GM10248 (cell line): ENCODE results near the gene BST1.

Experiments used
- CTCF ChIA-PET: fragments of 300-600 bp; sonication (Branson Sonifier 250); formaldehyde crosslinking; extraction: SDS; loops from one replicate; lab custom pipeline; 2021; ENCODE audit warnings: antibody characterized with exemption; lab: Yijun Ruan, JAX
- POLR2A ChIA-PET: fragments of 350-650 bp; sonication (Branson Sonifier 250); formaldehyde crosslinking; extraction: SDS; loops from one replicate; lab custom pipeline; 2020; ENCODE audit warnings: antibody characterized with exemption; lab: Yijun Ruan, JAX
- DNase-seq: peaks from one replicate; pipeline ENCODE4 v3.0.0; 2012; ENCODE audit errors: extremely low spot score
- TF ChIP-seq, protein P1 (sequence below): IDR thresholded peaks from 2 replicates; pipeline ENCODE4 v1.5.1; 2012; ENCODE audit warnings: mild to moderate bottlenecking, low read depth; ENCODE audit errors: extremely low read depth, missing control alignments, control extremely low read depth

Gene BST1

DNA sequence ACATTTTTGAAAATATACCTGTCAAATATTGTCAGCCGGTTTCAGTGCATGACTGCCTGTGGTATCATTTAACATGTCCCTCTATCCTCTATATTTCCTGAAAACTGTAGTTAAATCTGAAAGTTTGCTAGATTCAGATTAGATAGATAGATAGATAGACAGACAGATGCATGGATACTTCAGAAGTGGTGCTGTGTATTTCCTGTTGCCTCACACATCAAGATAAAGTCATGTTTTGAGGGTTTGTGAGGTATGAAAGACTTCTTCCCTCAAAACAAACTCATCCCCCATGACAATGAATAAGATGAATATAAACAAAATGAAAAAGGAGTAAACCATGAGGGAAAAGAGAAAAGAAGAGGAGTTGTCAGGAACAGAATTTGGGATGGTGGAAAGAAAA is 6.0 kb upstream of the BST1 start:
- CTCF ChIA-PET = no interaction called here
- POLR2A ChIA-PET = no interaction called here
- no peak for DNase-seq
- TF ChIP-seq, protein P1, sequence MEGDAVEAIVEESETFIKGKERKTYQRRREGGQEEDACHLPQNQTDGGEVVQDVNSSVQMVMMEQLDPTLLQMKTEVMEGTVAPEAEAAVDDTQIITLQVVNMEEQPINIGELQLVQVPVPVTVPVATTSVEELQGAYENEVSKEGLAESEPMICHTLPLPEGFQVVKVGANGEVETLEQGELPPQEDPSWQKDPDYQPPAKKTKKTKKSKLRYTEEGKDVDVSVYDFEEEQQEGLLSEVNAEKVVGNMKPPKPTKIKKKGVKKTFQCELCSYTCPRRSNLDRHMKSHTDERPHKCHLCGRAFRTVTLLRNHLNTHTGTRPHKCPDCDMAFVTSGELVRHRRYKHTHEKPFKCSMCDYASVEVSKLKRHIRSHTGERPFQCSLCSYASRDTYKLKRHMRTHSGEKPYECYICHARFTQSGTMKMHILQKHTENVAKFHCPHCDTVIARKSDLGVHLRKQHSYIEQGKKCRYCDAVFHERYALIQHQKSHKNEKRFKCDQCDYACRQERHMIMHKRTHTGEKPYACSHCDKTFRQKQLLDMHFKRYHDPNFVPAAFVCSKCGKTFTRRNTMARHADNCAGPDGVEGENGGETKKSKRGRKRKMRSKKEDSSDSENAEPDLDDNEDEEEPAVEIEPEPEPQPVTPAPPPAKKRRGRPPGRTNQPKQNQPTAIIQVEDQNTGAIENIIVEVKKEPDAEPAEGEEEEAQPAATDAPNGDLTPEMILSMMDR = no peak

DNA sequence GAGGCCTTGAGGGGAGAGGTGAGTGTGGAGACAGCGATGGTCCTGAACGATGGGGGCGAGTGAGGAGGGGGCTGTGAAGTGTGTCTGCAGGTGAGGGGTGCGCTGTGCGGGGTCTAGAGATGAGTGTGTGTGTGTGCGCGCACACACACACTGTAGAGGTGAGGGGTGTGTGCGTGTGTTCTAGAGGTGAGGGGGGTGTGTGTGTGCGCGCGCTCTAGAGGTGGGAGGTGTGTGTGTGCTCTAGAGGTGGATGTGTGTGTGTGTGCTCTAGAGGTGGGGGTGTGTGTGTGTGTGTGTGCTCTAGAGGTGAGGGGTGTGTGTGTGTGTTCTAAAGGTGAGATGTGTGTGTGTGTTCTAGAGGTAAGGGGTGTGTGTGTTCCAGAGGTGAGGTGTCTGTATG is 574 bp downstream of the BST1 start:
- ChIA-PET CTCF (no interaction called here), POLR2A (no interaction called here)
- TF ChIP-seq, protein P1 = no peak
- DNase-seq = no peak

GRCh38 chr4:15704129-15704528 is 1.3 kb downstream of the BST1 start:
- CTCF ChIA-PET = no interaction called here
- TF ChIP-seq, protein P1 = no peak
- no peak for DNase-seq
- POLR2A ChIA-PET = no interaction called here

- POLR2A ChIA-PET = no interaction called here
- TF ChIP-seq, protein P1 = no peak
Observed at GRCh38 chr4:15706646-15707362, 3.9 kb downstream of the BST1 start.

DNA sequence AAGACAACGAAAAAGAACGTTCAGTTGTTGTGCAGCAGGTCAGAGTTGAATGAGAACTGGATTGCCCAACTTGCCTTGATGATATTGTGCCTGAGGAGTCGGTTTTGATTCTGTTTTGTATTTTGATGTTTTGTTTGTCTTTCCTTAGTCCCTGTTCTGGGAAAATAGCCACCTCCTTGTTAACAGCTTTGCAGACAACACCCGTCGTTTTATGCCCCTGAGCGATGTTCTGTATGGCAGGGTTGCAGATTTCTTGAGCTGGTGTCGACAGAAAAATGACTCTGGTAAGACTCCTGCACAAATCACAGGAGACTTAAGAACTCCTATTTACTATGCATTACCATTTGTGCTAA is 4.5 kb downstream of the BST1 start:
- CTCF ChIA-PET = no interaction called here
- POLR2A ChIA-PET = no interaction called here
- no peak for DNase-seq
- TF ChIP-seq, protein P1 = no peak

More at GRCh38 chr4:15706646-15707362, 3.9 kb downstream of the BST1 start:
- CTCF ChIA-PET = no interaction called here
- no peak for DNase-seq

GRCh38 chr4:15711762-15712161 is 8.9 kb downstream of the BST1 start:
- CTCF ChIA-PET = interaction anchor here (1.1 to 1.6 kb wide), 4 partner anchors 10 to 289 kb away, joined by 4 to 5 read pairs (median 4); no protein-coding TSS in a partner anchor
- TF ChIP-seq, protein P1 = no peak
- no peak for DNase-seq
- POLR2A ChIA-PET = no interaction called here
